SK-N-SH treated with all-trans-retinoic acid at 6 μM for 48 hours (cell line): ENCODE results near the gene NOG.

Source experiments
- ARNTL ChIP-seq: fragments of 450-650 bp; formaldehyde crosslinking; IDR thresholded peaks from 2 replicates; pipeline ENCODE4 v1.5.0; 2020; ENCODE audit warnings: low read depth, mild to moderate bottlenecking, moderate library complexity, borderline replicate concordance
- GLIS3 ChIP-seq: fragments of 250-450 bp; sonication (Bioruptor Pico); IDR thresholded peaks from 2 replicates; pipeline ENCODE4 v1.5.0; 2020; ENCODE audit warnings: mild to moderate bottlenecking, moderate library complexity
- ISL1 ChIP-seq: fragments of 250-450 bp; sonication (Bioruptor Pico); IDR thresholded peaks from 2 replicates; pipeline ENCODE4 v2.1.2; 2022; ENCODE audit warnings: mild to moderate bottlenecking, moderate library complexity
- OSR1 ChIP-seq: fragments of 250-450 bp; sonication (Bioruptor Pico); IDR thresholded peaks from 2 replicates; pipeline ENCODE4 v1.8.0; 2022; ENCODE audit warnings: moderate library complexity, mild to moderate bottlenecking, inconsistent platforms
- TOX ChIP-seq: fragments of 250-450 bp; sonication (Bioruptor Pico); IDR thresholded peaks from 2 replicates; pipeline ENCODE4 v1.8.0; 2021; ENCODE audit warnings: mild to moderate bottlenecking, moderate library complexity, borderline replicate concordance
- ZNF8 ChIP-seq: fragments of 450-650 bp; formaldehyde crosslinking; IDR thresholded peaks from 2 replicates; pipeline ENCODE4 v1.5.0; 2020; ENCODE audit warnings: mild to moderate bottlenecking, moderate library complexity
- TF ChIP-seq, protein P1 (sequence below): fragments of 250-450 bp; sonication (Bioruptor Pico); IDR thresholded peaks from 2 replicates; pipeline ENCODE4 v1.8.0; 2020; ENCODE audit warnings: mild to moderate bottlenecking, moderate library complexity, borderline replicate concordance
- TF ChIP-seq, protein P2 (sequence below): fragments of 250-450 bp; sonication (Bioruptor Pico); IDR thresholded peaks from 2 replicates; pipeline ENCODE4 v1.8.0; 2021; ENCODE audit warnings: low read depth, mild to moderate bottlenecking, moderate library complexity, borderline replicate concordance

DNA sequence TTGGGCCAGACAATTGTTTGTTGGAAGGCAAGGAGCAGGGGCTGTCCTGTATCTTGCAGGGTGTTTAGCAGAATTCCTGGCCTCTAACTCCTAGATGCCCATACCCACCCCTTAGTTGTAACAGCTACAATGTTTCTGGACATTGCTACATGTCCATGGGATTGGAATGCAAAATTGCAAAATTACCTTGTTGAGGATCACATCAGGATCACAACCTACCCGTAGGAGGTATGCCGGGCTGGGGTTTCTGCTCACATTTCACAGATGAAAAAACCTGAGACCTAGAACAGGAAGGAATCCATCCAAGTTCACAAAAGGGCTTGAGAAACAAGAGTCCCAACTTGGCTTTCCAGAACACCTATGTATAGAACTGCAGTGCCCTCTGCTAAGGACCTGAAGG is 22.7 kb downstream of the NOG start:
- TF ChIP-seq, protein P1, sequence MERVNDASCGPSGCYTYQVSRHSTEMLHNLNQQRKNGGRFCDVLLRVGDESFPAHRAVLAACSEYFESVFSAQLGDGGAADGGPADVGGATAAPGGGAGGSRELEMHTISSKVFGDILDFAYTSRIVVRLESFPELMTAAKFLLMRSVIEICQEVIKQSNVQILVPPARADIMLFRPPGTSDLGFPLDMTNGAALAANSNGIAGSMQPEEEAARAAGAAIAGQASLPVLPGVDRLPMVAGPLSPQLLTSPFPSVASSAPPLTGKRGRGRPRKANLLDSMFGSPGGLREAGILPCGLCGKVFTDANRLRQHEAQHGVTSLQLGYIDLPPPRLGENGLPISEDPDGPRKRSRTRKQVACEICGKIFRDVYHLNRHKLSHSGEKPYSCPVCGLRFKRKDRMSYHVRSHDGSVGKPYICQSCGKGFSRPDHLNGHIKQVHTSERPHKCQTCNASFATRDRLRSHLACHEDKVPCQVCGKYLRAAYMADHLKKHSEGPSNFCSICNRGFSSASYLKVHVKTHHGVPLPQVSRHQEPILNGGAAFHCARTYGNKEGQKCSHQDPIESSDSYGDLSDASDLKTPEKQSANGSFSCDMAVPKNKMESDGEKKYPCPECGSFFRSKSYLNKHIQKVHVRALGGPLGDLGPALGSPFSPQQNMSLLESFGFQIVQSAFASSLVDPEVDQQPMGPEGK (CRISPR knock-in tag) = no peak
- no peak for TF ChIP-seq ISL1
- TF ChIP-seq ZNF8 (CRISPR knock-in tag) = no peak
- TF ChIP-seq, protein P2, sequence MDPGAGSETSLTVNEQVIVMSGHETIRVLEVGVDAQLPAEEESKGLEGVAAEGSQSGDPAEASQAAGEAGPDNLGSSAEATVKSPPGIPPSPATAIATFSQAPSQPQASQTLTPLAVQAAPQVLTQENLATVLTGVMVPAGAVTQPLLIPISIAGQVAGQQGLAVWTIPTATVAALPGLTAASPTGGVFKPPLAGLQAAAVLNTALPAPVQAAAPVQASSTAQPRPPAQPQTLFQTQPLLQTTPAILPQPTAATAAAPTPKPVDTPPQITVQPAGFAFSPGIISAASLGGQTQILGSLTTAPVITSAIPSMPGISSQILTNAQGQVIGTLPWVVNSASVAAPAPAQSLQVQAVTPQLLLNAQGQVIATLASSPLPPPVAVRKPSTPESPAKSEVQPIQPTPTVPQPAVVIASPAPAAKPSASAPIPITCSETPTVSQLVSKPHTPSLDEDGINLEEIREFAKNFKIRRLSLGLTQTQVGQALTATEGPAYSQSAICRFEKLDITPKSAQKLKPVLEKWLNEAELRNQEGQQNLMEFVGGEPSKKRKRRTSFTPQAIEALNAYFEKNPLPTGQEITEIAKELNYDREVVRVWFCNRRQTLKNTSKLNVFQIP (CRISPR knock-in tag) = no peak
- no peak for TF ChIP-seq OSR1
- no peak for TF ChIP-seq ARNTL (CRISPR knock-in tag)
- TF ChIP-seq GLIS3 = no peak
- TF ChIP-seq TOX (CRISPR knock-in tag) = no peak
